ENCODE results near the gene HMCN2. TPM values are rescaled to one million over a fixed set of nuclear protein-coding genes. Genes with fewer than 3 reads are reported as not detected.

HMCN2 gene
- total RNA-seq, 2 experiments from 2014 or later: not detected

- Histone ChIP-seq H3K9me2 (ENCODE audit: insufficient read depth, low read length) (no peaks in the 10 kb centered on the region), H3K4me1 (ENCODE audit: insufficient read depth, low read length, poor library complexity, severe bottlenecking) (no peaks in the 10 kb centered on the region), H3K9me3 (ENCODE audit: low read length) (peaks cover 14% of the 10 kb centered on the region), H3K36me3 (ENCODE audit: insufficient read depth, low read length) (no peaks in the 10 kb centered on the region), H3K4me2 (ENCODE audit: low read length) (no peak overlapping the region), H3K79me2 (ENCODE audit: insufficient read depth, low read depth, low read length) (no peaks in the 10 kb centered on the region), H4K20me1 (ENCODE audit: insufficient read depth, low read length) (no peaks in the 10 kb centered on the region), H3K4me3 (ENCODE audit: low read depth, low read length, poor library complexity, severe bottlenecking) (no peak overlapping the region), H2AFZ (ENCODE audit: low read length) (no peak overlapping the region), H3K27ac (ENCODE audit: low read depth, low read length, poor library complexity, severe bottlenecking) (no peak overlapping the region)
- CTCF ChIA-PET (ENCODE audit: unreplicated experiment): no interaction called here
- POLR2A ChIA-PET: no interaction called here
- intact Hi-C loops (cut with micrococcal nuclease; ENCODE audit: unreplicated experiment): no loop called here
- DNase-seq (ENCODE audit: low spot score): no peak
- BruUV-seq (replicated peaks): no TSS peak
- no peak for TF ChIP-seq CTCF (conservative IDR thresholded peaks at IDR 0.05; ENCODE audit: low read length)
- TF ChIP-seq EZH2phosphoT487 (IDR thresholded peaks at IDR 0.05; ENCODE audit: borderline replicate concordance, low read depth, low read length): no peak
Measured at GRCh38 chr9:130437011-130437789, 171.6 kb downstream of the HMCN2 start.

GRCh38 chr9:130438382-130438981 lies 172.9 kb downstream of the HMCN2 start:
- CTCF ChIA-PET (ENCODE audit: unreplicated experiment): no interaction called here
- intact Hi-C loops (cut with micrococcal nuclease; ENCODE audit: unreplicated experiment): no loop called here

More at GRCh38 chr9:130438382-130438981, 172.9 kb downstream of the HMCN2 start:
- H3K27ac ChIP-seq (ENCODE audit: low read depth, low read length, poor library complexity, severe bottlenecking): no peak overlapping the region
- no peak overlapping the region for H3K4me3 ChIP-seq (ENCODE audit: low read depth, low read length, poor library complexity, severe bottlenecking)
- H3K79me2 ChIP-seq (ENCODE audit: insufficient read depth, low read depth, low read length): no peaks in the 10 kb centered on the region
- no peak for TF ChIP-seq CTCF (conservative IDR thresholded peaks at IDR 0.05; ENCODE audit: low read length)
- TF ChIP-seq EZH2phosphoT487 (IDR thresholded peaks at IDR 0.05; ENCODE audit: borderline replicate concordance, low read depth, low read length): no peak
- DNase-seq (ENCODE audit: low spot score): no peak
- H3K4me2 ChIP-seq (ENCODE audit: low read length): no peak overlapping the region
- no peak overlapping the region for H2AFZ ChIP-seq (ENCODE audit: low read length)
- H3K36me3 ChIP-seq (ENCODE audit: insufficient read depth, low read length): no peaks in the 10 kb centered on the region
- no peaks in the 10 kb centered on the region for H3K4me1 ChIP-seq (ENCODE audit: insufficient read depth, low read length, poor library complexity, severe bottlenecking)
- H3K9me3 ChIP-seq (ENCODE audit: low read length): peaks cover 14% of the 10 kb centered on the region
- no TSS peak for BruUV-seq (replicated peaks)
- POLR2A ChIA-PET: no interaction called here
- H4K20me1 ChIP-seq (ENCODE audit: insufficient read depth, low read length): no peaks in the 10 kb centered on the region
- no peaks in the 10 kb centered on the region for H3K9me2 ChIP-seq (ENCODE audit: insufficient read depth, low read length)

Data from OCI-LY7 (cell line).